ENCODE measurements around the gene EBI3. TPM values are rescaled to one million over a fixed set of nuclear protein-coding genes. Genes with fewer than 3 reads are reported as not detected.

The EBI3 gene
- total and polyA plus RNA-seq, 2 of the 13 experiments (the other 11 are each of a cell fraction or from before 2014, with no cell fraction given), result 3.4 TPM; not detected in 1

DNA sequence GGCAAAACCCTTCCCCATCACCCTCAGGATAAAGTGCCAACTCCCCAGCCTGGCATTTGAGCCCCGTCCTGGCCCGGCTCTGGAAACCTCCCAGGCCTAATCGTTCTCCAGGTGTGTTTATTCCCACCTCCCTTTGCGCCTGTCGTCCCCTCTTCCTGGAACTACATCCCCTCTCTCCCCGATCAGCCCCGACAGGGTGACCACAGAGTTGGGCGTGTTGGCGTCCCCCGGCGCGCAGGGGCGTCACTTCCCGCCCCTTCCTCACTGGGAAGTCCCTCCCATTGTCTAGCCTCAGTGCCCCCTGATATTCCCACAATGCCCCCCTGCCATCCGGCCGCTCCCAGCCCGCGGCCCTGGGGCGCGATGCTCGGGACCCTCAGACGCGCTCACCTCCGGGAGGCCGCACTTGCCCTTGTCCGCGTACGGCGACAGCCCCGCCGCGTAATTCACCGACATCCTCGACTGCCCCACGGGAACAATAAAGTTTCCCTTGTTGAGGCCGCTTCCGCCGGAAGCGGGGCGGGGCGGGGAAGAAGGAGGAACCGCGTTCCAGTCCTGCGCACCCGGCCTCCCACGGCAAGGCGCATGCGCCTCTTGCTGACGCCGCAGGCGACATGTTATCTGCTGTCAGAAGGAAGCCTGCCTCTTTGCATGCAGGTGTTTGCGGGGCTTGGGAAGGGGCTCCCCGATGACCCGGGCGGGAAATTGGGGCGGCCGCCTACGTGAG lies 47.1 kb upstream of the EBI3 start, which contains the start of the genes ANKRD24 and SIRT6 (continued):
- TF ChIP-seq FOXJ3 (CRISPR knock-in tag; IDR thresholded peaks at IDR 0.05; ENCODE audit: borderline replicate concordance) (peak; percentile 73), ZBTB20 (CRISPR knock-in tag; IDR thresholded peaks at IDR 0.05; ENCODE audit: borderline replicate concordance, low read depth) (no peak), MYNN (CRISPR knock-in tag; IDR thresholded peaks at IDR 0.05; ENCODE audit: low read depth) (no peak), ZNF615 (CRISPR knock-in tag; IDR thresholded peaks at IDR 0.05; ENCODE audit: borderline replicate concordance) (no peak), HNRNPUL1 (IDR thresholded peaks at IDR 0.05; ENCODE audit: low read depth, low read length) (no peak), ZNF414 (CRISPR knock-in tag; IDR thresholded peaks at IDR 0.05) (peak; percentile 68; the same call in 1 of the 2 replicates), ZBTB33 (CRISPR knock-in tag; IDR thresholded peaks at IDR 0.05) (peak; percentile 80; the same call in 1 of the 2 replicates), JUNB (CRISPR knock-in tag; IDR thresholded peaks at IDR 0.05; ENCODE audit: borderline replicate concordance) (no peak), SP1 (IDR thresholded peaks at IDR 0.05) (no peak), SP1 (CRISPR knock-in tag; IDR thresholded peaks at IDR 0.05) (peak; percentile 97), KDM5B (CRISPR knock-in tag; IDR thresholded peaks at IDR 0.05; ENCODE audit: borderline replicate concordance) (peak; percentile 66; the same call in 1 of the 2 replicates), RFXANK (CRISPR knock-in tag; IDR thresholded peaks at IDR 0.05) (no peak), IKZF4 (CRISPR knock-in tag; IDR thresholded peaks at IDR 0.05; ENCODE audit: borderline replicate concordance, low read depth, not compliant biosample characterization) (no peak), BRCA1 (CRISPR knock-in tag; IDR thresholded peaks at IDR 0.05) (no peak), SP4 (CRISPR knock-in tag; IDR thresholded peaks at IDR 0.05) (peak; percentile 82), SIN3A (IDR thresholded peaks at IDR 0.05; ENCODE audit: borderline replicate concordance, low read depth, low read length) (peak; percentile 89; the same call in 1 of the 2 replicates), U2AF2 (IDR thresholded peaks at IDR 0.05; ENCODE audit: low read depth, low read length) (no peak), ZEB1 (IDR thresholded peaks at IDR 0.05; ENCODE audit: insufficient replicate concordance, low read depth) (no peak), FOXC1 (CRISPR knock-in tag; IDR thresholded peaks at IDR 0.05; ENCODE audit: borderline replicate concordance) (no peak), SRSF4 (IDR thresholded peaks at IDR 0.05; ENCODE audit: low read depth, low read length, poor library complexity, severe bottlenecking) (no peak), TRIM24 (CRISPR knock-in tag; IDR thresholded peaks at IDR 0.05) (no peak), ZNF160 (CRISPR knock-in tag; IDR thresholded peaks at IDR 0.05) (peak; percentile 78; the same call in 1 of the 2 replicates), ZNF367 (CRISPR knock-in tag; IDR thresholded peaks at IDR 0.05; ENCODE audit: borderline replicate concordance) (no peak), THYN1 (CRISPR knock-in tag; IDR thresholded peaks at IDR 0.05; ENCODE audit: borderline replicate concordance, low read depth) (no peak), HDAC2 (CRISPR knock-in tag; IDR thresholded peaks at IDR 0.05) (peak; percentile 64; the same call in 1 of the 2 replicates), KDM3A (CRISPR knock-in tag; IDR thresholded peaks at IDR 0.05; ENCODE audit: low read depth) (peak; percentile 96), ZNF251 (CRISPR knock-in tag; IDR thresholded peaks at IDR 0.05) (no peak)
- TF ChIP-seq, protein P1, sequence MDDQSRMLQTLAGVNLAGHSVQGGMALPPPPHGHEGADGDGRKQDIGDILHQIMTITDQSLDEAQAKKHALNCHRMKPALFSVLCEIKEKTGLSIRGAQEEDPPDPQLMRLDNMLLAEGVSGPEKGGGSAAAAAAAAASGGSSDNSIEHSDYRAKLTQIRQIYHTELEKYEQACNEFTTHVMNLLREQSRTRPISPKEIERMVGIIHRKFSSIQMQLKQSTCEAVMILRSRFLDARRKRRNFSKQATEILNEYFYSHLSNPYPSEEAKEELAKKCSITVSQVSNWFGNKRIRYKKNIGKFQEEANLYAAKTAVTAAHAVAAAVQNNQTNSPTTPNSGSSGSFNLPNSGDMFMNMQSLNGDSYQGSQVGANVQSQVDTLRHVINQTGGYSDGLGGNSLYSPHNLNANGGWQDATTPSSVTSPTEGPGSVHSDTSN (CRISPR knock-in tag; IDR thresholded peaks at IDR 0.05; ENCODE audit: borderline replicate concordance), result no peak
